IMR-90 (cell line): ENCODE results near the gene PAXIP1. TPM values are rescaled to one million over a fixed set of nuclear protein-coding genes. Genes with fewer than 3 reads are reported as not detected.
A peak's percentile ranks its signal among the peaks of the same experiment; 100 is the strongest.

Experiments
- ATAC-seq: fragments of 200-7000 bp; cut with Tn5 transposase; 2 replicates; pipeline ENCODE4 v1.9.1; 2020; ENCODE audit warnings: low read depth, mild to moderate bottlenecking, moderate library complexity
- BruUV-seq: library from RNA; stranded (reverse); fragments of 400-500 nt; replicated peaks from 2 replicates; lab custom pipeline; 2021; lab: Mats Ljungman, UMichigan
- CTCF ChIA-PET: fragments of 300-600 bp; formaldehyde crosslinking; extraction: SDS; loops from one replicate; lab custom pipeline; 2021; ENCODE audit warnings: antibody characterized with exemption; lab: Yijun Ruan, JAX
- POLR2A ChIA-PET: fragments of 300-600 bp; sonication (Branson Sonifier 250); formaldehyde crosslinking; loops from one replicate; lab custom pipeline; 2022; ENCODE audit warnings: antibody characterized with exemption; ENCODE audit not compliant: unreplicated experiment; lab: Charles Lee
- DNase-seq: peaks from one replicate; pipeline ENCODE4 v3.0.0; 2013
- H2AFZ ChIP-seq: replicated peaks from 2 replicates; pipeline ENCODE3; 2013; ENCODE audit warnings: low read length, mild to moderate bottlenecking; ENCODE audit not compliant: poor library complexity
- H2AK5ac ChIP-seq: 2 replicates; pipeline ENCODE4 v1.6.1; 2013; ENCODE audit warnings: low read depth, low read length, inconsistent platforms
- H2AK9ac ChIP-seq: replicated peaks from 2 replicates; pipeline ENCODE3; 2013; ENCODE audit warnings: mild to moderate bottlenecking, low read depth, low read length, moderate library complexity; ENCODE audit not compliant: poor library complexity
- H2BK120ac ChIP-seq: 2 replicates; pipeline ENCODE4 v1.6.1; 2013; ENCODE audit warnings: low read depth, low read length, inconsistent platforms
- H2BK15ac ChIP-seq: 3 replicates; pipeline ENCODE4 v1.6.1; 2013; ENCODE audit warnings: low read depth, low read length, inconsistent platforms
- H2BK20ac ChIP-seq: 2 replicates; pipeline ENCODE4 v1.6.1; 2013; ENCODE audit warnings: low read depth, mild to moderate bottlenecking, inconsistent platforms, low read length, moderate library complexity
- H2BK5ac ChIP-seq: 2 replicates; pipeline ENCODE4 v1.6.1; 2013; ENCODE audit warnings: mild to moderate bottlenecking, low read depth, low read length, inconsistent platforms; ENCODE audit not compliant: poor library complexity, severe bottlenecking
- H3K14ac ChIP-seq: replicated peaks from 2 replicates; pipeline ENCODE4 v1.6.1; 2013; ENCODE audit warnings: low read depth, low read length, inconsistent platforms
- H3K18ac ChIP-seq: 2 replicates; pipeline ENCODE4 v1.6.1; 2013; ENCODE audit warnings: low read depth, low read length, control low read depth
- H3K23ac ChIP-seq: 2 replicates; pipeline ENCODE4 v1.6.1; 2013; ENCODE audit warnings: low read depth, low read length, inconsistent platforms
- H3K27ac ChIP-seq: 2 replicates; pipeline ENCODE4 v1.5.1; 2013; ENCODE audit warnings: mild to moderate bottlenecking, control low read depth, low read length; ENCODE audit not compliant: insufficient read depth
- H3K27me3 ChIP-seq: 2 replicates; pipeline ENCODE4 v1.6.1; 2013; ENCODE audit warnings: low read length; ENCODE audit not compliant: control insufficient read depth, insufficient read depth
- H3K36me3 ChIP-seq: 2 replicates; pipeline ENCODE4 v1.6.1; 2013; ENCODE audit warnings: low read length, mixed read lengths; ENCODE audit not compliant: control insufficient read depth, insufficient read depth
- H3K4ac ChIP-seq: 2 replicates; pipeline ENCODE4 v1.6.1; 2013; ENCODE audit warnings: low read depth, low read length, inconsistent platforms
- H3K4me1 ChIP-seq: 2 replicates; pipeline ENCODE4 v1.6.1; 2013; ENCODE audit warnings: low read length, mixed read lengths; ENCODE audit not compliant: control insufficient read depth, insufficient read depth
- H3K4me2 ChIP-seq: 2 replicates; pipeline ENCODE4 v1.6.1; 2013; ENCODE audit warnings: low read depth, mild to moderate bottlenecking, control low read depth, low read length, moderate library complexity
- H3K4me3 ChIP-seq: 2 replicates; pipeline ENCODE4 v1.5.1; 2013; ENCODE audit warnings: low read depth, mild to moderate bottlenecking, control low read depth, low read length, moderate library complexity; ENCODE audit not compliant: insufficient read depth
- H3K56ac ChIP-seq: 2 replicates; pipeline ENCODE4 v1.6.1; 2013; ENCODE audit warnings: low read length, inconsistent platforms; ENCODE audit not compliant: insufficient read depth; ENCODE audit errors: extremely low read depth
- H3K79me1 ChIP-seq, 2 experiments: 2 replicates each; pipeline ENCODE4 v1.6.1; 2013; ENCODE audit warnings: low read length in 2 of 2, inconsistent platforms in 1 of 2, low read depth in 1 of 2
- H3K9ac ChIP-seq: 2 replicates; pipeline ENCODE4 v1.6.1; 2013; ENCODE audit warnings: low read depth, low read length, control low read depth
- H3K9me1 ChIP-seq: 2 replicates; pipeline ENCODE4 v1.6.1; 2013; ENCODE audit warnings: low read length, inconsistent platforms; ENCODE audit not compliant: insufficient read depth
- H3K9me3 ChIP-seq: 2 replicates; pipeline ENCODE4 v1.6.1; 2013; ENCODE audit warnings: low read length; ENCODE audit not compliant: control insufficient read depth, insufficient read depth
- H4K20me1 ChIP-seq: 2 replicates; pipeline ENCODE4 v1.6.1; 2013; ENCODE audit warnings: low read length, inconsistent platforms; ENCODE audit not compliant: insufficient read depth
- H4K5ac ChIP-seq: 2 replicates; pipeline ENCODE4 v1.6.1; 2013; ENCODE audit warnings: mild to moderate bottlenecking, low read depth, low read length, control low read depth
- H4K8ac ChIP-seq, 2 experiments: 2 replicates each; pipeline ENCODE4 v1.6.1; 2013; ENCODE audit warnings: low read depth in 2 of 2, low read length in 2 of 2, control low read depth in 1 of 2, inconsistent platforms in 1 of 2
- H4K91ac ChIP-seq: 2 replicates; pipeline ENCODE4 v1.6.1; 2013; ENCODE audit warnings: low read depth, low read length, inconsistent platforms; ENCODE audit not compliant: insufficient read depth
- BHLHE40 ChIP-seq: fragments of 150-350 bp; IDR thresholded peaks from 2 replicates; pipeline ENCODE4 v1.6.1; 2016; ENCODE audit warnings: mild to moderate bottlenecking, low read depth, low read length
- CEBPB ChIP-seq: IDR thresholded peaks from 2 replicates; pipeline ENCODE4 v1.6.1; 2012; ENCODE audit warnings: low read depth, low read length, improper control_type of control experiment
- CHD1 ChIP-seq: IDR thresholded peaks from 2 replicates; pipeline ENCODE4 v1.6.1; 2012; ENCODE audit warnings: low read depth, low read length, improper control_type of control experiment
- MAFK ChIP-seq: IDR thresholded peaks from 2 replicates; pipeline ENCODE4 v1.6.1; 2012; ENCODE audit warnings: low read depth, low read length, improper control_type of control experiment
- MAZ ChIP-seq: IDR thresholded peaks from 2 replicates; pipeline ENCODE4 v1.6.1; 2012; ENCODE audit warnings: low read depth, mild to moderate bottlenecking, low read length, improper control_type of control experiment, moderate library complexity, borderline replicate concordance
- POLR2A ChIP-seq: IDR thresholded peaks from 2 replicates; pipeline ENCODE4 v1.6.1; 2012; ENCODE audit warnings: mild to moderate bottlenecking, low read depth, low read length
- RAD21 ChIP-seq: IDR thresholded peaks from 2 replicates; pipeline ENCODE4 v1.6.1; 2012; ENCODE audit warnings: low read length, improper control_type of control experiment
- RFX5 ChIP-seq: IDR thresholded peaks from 2 replicates; pipeline ENCODE4 v1.8.0; 2012; ENCODE audit warnings: low read depth, mild to moderate bottlenecking, low read length, moderate library complexity
- SMC3 ChIP-seq: fragments of 150-350 bp; IDR thresholded peaks from 2 replicates; pipeline ENCODE4 v1.6.1; 2016; ENCODE audit warnings: low read depth, mild to moderate bottlenecking, antibody characterized with exemption, low read length, moderate library complexity
- WGBS, 2 experiments: methylation state at CpG; one replicate each; pipeline versions ENCODE4 v1.1.5 to v1.1.7; 2013; ENCODE audit warnings: missing lambda C conversion rate in 2 of 2; ENCODE audit not compliant: insufficient read length in 1 of 2; ENCODE audit errors: extremely low coverage in 2 of 2; 5-methylcytosine and 5-hydroxymethylcytosine counted together
- dilution Hi-C: fragments of 300-500 bp; cut with HindIII; formaldehyde crosslinking; loops from one replicate; pipeline ENCODE4 v1.14.3; 2018; ENCODE audit warnings: low sequenced_read_pairs; ENCODE audit not compliant: unreplicated experiment
- in situ Hi-C: fragments of 300-500 bp; cut with MboI; formaldehyde crosslinking; loops from 3 replicates; pipeline ENCODE4 v1.14.3; 2019; ENCODE audit warnings: low sequenced_read_pairs, inconsistent platforms, mixed read lengths
- intact Hi-C: fragments of 100-400 bp; cut with micrococcal nuclease; formaldehyde crosslinking; loops from 2 replicates; pipeline ENCODE4 v1.10.0; 2022
- polyA plus RNA-seq, 3 experiments: library from polyadenylated mRNA; depleted of rRNA; stranded (reverse); fragments of >200 nt; gene quantifications; 2 replicates each; pipeline ENCODE4 v1.2.3, GENCODE V29; 2012; ENCODE audit warnings: low replicate concordance in 1 of 3
- total RNA-seq: library from RNA; depleted of rRNA; stranded (reverse); fragments of >200 nt; gene quantifications from 2 replicates; pipeline ENCODE4 v1.2.3, GENCODE V29; 2012
- TF ChIP-seq, protein P1 (sequence below): fragments of 150-350 bp; IDR thresholded peaks from 2 replicates; pipeline ENCODE4 v1.6.1; 2017; ENCODE audit warnings: mild to moderate bottlenecking, antibody characterized with exemption, low read length, low read depth
- TF ChIP-seq, protein P2 (sequence below): fragments of 150-350 bp; IDR thresholded peaks from 2 replicates; pipeline ENCODE4 v1.6.1; 2016; ENCODE audit warnings: low read depth, mild to moderate bottlenecking, low read length, moderate library complexity, borderline replicate concordance
- TF ChIP-seq, protein P3 (sequence below): conservative IDR thresholded peaks from 2 replicates; pipeline ENCODE4 v1.5.1; 2012; ENCODE audit warnings: mild to moderate bottlenecking, low read depth, low read length, improper control_type of control experiment

Gene PAXIP1
- total and polyA plus RNA-seq, 2 of the 4 experiments (the other 2 are of a cell fraction): 7.3 to 8.7 TPM

DNA sequence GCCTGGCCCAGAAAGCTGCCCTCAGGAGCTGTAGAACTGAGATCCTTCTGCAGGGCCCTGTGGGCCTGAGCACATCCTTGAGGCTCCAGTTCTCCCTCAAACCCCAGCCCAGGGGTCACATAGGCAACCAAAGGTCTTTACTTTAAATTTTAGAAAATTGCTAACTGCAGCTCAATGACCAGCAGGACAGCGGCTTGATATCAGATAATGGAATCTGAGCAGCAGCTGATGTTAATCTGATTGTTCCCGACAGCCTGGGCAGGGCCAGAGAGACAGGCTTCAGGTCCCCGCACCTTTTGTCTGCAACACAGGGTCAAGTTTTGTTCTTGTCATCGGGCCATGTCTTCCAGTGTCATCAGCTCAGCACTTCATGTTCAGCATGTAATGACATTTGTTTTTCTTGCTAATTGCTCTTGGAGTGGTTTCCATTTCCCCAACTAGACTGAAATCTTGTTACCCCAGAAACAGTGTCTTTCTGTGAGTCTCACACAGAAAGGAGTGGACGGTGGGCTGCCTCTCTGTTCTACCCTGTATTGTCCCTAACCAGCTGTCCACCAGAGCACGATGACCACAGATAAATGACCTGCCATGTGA is 91.0 kb downstream of the PAXIP1 start:
- CTCF ChIA-PET: interaction anchor here (0.9 to 2.4 kb wide), 3 partner anchors 16 to 433 kb away, joined by 3 to 11 read pairs (median 3); no protein-coding TSS in a partner anchor
- no peak overlapping the region for H3K56ac ChIP-seq
- no peaks in the 10 kb centered on the region for H3K4me1 ChIP-seq
- H3K4ac ChIP-seq: no peak overlapping the region
- H3K23ac ChIP-seq: no peak overlapping the region
- POLR2A ChIA-PET: interaction anchor here (0.6 kb wide), 1 partner anchor 384 kb away, joined by 5 read pairs; no protein-coding TSS in a partner anchor
- DNase-seq (no peak), ATAC-seq (no peak)
- no peak for TF ChIP-seq POLR2A
- TF ChIP-seq BHLHE40: no peak
- TF ChIP-seq MAZ: no peak
- no peak for TF ChIP-seq CHD1
- no peak for TF ChIP-seq MAFK
- no peak for TF ChIP-seq RFX5
- TF ChIP-seq, protein P1, sequence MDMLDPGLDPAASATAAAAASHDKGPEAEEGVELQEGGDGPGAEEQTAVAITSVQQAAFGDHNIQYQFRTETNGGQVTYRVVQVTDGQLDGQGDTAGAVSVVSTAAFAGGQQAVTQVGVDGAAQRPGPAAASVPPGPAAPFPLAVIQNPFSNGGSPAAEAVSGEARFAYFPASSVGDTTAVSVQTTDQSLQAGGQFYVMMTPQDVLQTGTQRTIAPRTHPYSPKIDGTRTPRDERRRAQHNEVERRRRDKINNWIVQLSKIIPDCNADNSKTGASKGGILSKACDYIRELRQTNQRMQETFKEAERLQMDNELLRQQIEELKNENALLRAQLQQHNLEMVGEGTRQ: no peak
- TF ChIP-seq RAD21: no peak
- TF ChIP-seq CEBPB: no peak
- TF ChIP-seq SMC3: no peak
- TF ChIP-seq, protein P2, sequence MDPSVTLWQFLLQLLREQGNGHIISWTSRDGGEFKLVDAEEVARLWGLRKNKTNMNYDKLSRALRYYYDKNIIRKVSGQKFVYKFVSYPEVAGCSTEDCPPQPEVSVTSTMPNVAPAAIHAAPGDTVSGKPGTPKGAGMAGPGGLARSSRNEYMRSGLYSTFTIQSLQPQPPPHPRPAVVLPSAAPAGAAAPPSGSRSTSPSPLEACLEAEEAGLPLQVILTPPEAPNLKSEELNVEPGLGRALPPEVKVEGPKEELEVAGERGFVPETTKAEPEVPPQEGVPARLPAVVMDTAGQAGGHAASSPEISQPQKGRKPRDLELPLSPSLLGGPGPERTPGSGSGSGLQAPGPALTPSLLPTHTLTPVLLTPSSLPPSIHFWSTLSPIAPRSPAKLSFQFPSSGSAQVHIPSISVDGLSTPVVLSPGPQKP: no peak
- TF ChIP-seq, protein P3, sequence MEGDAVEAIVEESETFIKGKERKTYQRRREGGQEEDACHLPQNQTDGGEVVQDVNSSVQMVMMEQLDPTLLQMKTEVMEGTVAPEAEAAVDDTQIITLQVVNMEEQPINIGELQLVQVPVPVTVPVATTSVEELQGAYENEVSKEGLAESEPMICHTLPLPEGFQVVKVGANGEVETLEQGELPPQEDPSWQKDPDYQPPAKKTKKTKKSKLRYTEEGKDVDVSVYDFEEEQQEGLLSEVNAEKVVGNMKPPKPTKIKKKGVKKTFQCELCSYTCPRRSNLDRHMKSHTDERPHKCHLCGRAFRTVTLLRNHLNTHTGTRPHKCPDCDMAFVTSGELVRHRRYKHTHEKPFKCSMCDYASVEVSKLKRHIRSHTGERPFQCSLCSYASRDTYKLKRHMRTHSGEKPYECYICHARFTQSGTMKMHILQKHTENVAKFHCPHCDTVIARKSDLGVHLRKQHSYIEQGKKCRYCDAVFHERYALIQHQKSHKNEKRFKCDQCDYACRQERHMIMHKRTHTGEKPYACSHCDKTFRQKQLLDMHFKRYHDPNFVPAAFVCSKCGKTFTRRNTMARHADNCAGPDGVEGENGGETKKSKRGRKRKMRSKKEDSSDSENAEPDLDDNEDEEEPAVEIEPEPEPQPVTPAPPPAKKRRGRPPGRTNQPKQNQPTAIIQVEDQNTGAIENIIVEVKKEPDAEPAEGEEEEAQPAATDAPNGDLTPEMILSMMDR: no peak
- peaks cover 8% of the 10 kb centered on the region; the same call in 1 of the 2 replicates for H3K9me3 ChIP-seq
- dilution Hi-C loops: no loop called here
- H3K79me1 ChIP-seq: no peaks in the 10 kb centered on the region
- in situ Hi-C loops: no loop called here
- no peak overlapping the region for H2BK120ac ChIP-seq
- H3K4me3 ChIP-seq: no peak overlapping the region
- H3K27ac ChIP-seq: no peak overlapping the region
- no peak overlapping the region for H3K9ac ChIP-seq
- H4K91ac ChIP-seq: no peak overlapping the region
- no peak overlapping the region for H4K8ac ChIP-seq
- no peak overlapping the region for H2BK15ac ChIP-seq
- H2AFZ ChIP-seq: peak overlapping the region; percentile 21
- intact Hi-C loops: no loop called here
- H3K4me2 ChIP-seq: no peak overlapping the region
- no peak overlapping the region for H2BK20ac ChIP-seq
- no peaks in the 10 kb centered on the region for H3K9me1 ChIP-seq
- no peaks in the 10 kb centered on the region for H3K36me3 ChIP-seq
- H4K5ac ChIP-seq: no peak overlapping the region
- peaks cover 12% of the 10 kb centered on the region; the same call in 1 of the 2 replicates for H3K27me3 ChIP-seq
- H3K14ac ChIP-seq: no peak overlapping the region
- no peak overlapping the region for H2AK5ac ChIP-seq
- no TSS peak for BruUV-seq
- no peak overlapping the region for H2BK5ac ChIP-seq
- no peak overlapping the region for H2AK9ac ChIP-seq
- no peak overlapping the region for H3K18ac ChIP-seq
- H4K20me1 ChIP-seq: no peaks in the 10 kb centered on the region
- 78% methylated on average over 2 of the region's 6 CpGs; no CpG with 5 or more reads in 1 of the 2 experiments for whole genome bisulfite sequencing, 2 experiments
